ENCODE results near the gene NDUFS2.
"Not testable (repeated sequence)": the region's sequence is repeated elsewhere in the genome, so short reads cannot be mapped to it uniquely, and the experiment has no call there.

NDUFS2 gene

DNA sequence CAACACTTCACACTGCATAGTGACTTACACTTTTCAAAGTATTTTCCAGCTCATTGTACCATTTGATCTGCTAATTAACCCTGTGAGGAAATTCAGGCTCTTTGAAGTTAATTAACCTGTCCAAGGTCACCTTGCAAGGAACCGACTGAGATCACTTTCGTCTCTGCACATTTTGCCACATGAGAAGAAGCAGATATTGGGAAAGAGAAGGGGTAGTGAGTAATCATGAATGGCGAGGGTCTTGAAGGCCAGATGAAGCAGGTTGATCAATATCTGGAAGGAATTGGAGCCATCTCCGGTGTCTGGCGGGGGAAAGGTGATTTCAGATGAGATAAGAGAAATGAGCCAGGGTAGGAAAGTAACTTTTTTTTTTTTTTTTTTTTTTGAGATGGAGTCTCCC lies 17.8 kb downstream of the NDUFS2 start:
- DNase-seq (ENCODE audit: low spot score) = no peak

- DNase-seq (ENCODE audit: low spot score) = no peak
Measured at GRCh38 chr1:161222175-161223019, 20.2 kb downstream of the NDUFS2 start.

DNA sequence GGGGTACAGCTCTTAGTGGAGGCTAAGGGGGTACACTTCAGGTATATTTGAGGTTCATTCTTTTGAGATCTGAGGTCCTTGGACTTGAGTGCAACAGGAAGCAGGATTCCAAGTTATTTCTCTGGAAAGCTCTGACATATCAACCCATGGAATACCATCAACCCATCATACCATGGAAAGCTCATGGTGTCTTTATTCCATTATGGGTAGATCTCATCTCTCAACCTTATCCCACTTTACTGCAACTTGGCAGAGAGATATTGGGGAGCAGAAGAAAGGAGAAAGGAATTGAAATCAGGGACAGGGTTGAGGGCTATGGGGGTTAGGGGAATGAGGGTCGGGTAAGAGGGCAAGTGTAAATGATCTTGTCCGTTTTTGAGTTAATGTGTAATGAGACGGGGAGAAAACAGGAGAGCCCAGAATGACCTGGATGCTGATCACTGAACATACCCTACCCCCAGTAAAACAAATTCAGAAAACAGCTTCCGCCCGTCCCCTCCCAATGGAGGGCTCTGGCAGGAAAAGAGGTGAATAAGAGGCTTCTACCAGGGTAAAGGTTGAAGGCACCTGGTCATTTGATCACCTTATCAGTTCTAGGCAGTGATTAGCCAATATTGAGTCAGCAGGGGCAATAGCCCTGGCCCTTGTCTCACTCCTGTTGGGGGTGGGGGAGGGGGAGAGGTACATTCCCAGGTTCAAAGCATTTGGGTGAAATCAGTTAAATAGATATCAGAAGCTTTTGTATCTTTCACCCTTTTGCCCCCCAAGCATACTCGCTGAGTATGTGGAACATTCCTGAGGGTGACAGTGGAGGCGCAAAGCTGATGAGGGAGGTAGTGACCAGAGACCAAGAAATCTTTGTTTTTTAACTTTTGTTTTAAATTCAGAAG lies 21.9 kb downstream of the NDUFS2 start:
- no peak for DNase-seq (ENCODE audit: low spot score)

DNA sequence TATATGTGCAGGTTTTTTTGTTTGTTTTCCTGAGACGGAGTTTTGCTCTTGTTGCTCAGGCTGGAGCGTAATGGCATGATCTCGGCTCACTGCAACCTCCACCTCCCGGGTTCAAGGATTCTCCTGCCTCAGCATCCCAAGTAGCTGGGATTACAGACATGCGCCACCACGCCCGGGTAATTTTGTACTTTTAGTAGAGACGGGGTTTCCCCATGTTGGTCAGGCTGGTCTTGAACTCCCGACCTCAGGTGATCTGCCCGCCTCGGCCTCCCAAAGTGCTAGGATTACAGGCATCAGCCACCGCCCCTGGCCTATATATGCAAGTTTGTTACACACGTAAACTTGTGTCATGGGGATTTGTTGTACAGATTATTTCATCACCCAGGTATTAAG lies 22.5 kb downstream of the NDUFS2 start:
- DNase-seq (ENCODE audit: low spot score) = not testable (repeated sequence)

GRCh38 chr1:161225178-161225533 lies 23.0 kb downstream of the NDUFS2 start:
- DNase-seq (ENCODE audit: low spot score) = no peak

- DNase-seq (ENCODE audit: low spot score) = peak; percentile 87
Measured at GRCh38 chr1:161225534-161226319, 23.6 kb downstream of the NDUFS2 start, which contains the start of gene TOMM40L. TOMM40L (plus strand) TSS chr1:161226060; CDS start chr1:161226490, 430 bp downstream.

DNA sequence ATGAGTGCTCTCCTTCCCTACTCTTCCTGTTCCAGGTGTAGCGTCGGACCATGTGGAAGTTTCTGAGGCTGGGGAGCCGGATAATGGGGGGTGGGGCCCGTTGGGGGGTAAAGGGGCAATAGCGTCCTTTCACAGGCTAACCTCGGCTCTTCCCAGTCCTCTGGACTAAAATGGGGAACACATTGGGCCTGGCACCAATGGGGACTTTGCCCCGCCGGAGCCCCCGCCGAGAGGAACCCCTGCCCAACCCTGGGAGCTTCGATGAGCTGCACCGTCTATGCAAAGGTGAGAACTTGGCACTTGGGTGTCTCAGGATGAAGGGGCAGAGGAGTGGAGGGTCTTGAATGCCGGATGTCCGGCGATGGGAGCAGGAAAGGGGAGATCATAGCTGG lies 24.1 kb downstream of the NDUFS2 start:
- DNase-seq (ENCODE audit: low spot score) = no peak

GRCh38 chr1:161226759-161227158 lies 24.6 kb downstream of the NDUFS2 start:
- DNase-seq (ENCODE audit: low spot score) = no peak

- peak; percentile 83 for DNase-seq (ENCODE audit: low spot score)
Measured at GRCh38 chr1:161227196-161227871, 25.2 kb downstream of the NDUFS2 start.

DNA sequence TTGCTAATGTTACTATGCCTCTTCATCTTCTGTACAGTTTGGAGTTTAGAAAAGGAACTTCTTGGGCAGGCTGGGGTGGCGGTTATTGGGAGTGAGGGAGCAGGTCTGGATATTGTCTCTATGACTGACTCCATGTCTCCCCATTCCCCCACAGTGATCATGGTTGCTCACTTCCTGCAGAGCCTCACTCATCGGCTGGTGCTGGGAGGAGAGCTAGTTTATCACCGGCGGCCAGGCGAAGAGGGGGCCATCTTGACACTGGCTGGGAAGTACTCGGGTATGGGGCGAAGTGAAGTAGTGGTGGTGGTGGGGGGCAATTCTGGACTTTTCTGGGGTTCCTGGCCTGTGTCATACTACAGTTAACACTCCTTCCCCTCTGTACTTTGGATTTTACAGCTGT lies 25.9 kb downstream of the NDUFS2 start:
- DNase-seq (ENCODE audit: low spot score) = no peak

- DNase-seq (ENCODE audit: low spot score) = no peak
Measured at GRCh38 chr1:161229896-161230295, 27.7 kb downstream of the NDUFS2 start.

DNA sequence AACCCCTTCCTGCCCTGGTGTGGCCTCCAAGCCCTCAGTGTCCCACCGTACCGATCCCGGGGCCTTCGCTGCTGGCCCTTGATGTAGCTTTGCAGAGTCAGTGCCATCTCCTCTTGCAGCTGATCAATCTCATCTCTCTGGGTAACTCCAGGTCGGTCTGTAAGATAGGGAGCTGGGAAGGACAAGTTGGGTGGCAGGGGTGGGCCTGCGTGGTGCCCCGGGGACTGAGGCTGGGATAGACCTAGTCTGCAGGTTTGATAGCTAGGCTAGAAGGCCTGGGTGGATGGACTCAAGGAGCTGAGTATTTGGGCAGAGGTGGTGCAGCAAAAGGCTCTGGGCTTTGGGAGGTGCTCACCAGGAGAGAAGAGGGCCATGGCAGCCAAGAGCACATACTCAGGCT lies 28.6 kb downstream of the NDUFS2 start:
- no peak for DNase-seq (ENCODE audit: low spot score)

DNA sequence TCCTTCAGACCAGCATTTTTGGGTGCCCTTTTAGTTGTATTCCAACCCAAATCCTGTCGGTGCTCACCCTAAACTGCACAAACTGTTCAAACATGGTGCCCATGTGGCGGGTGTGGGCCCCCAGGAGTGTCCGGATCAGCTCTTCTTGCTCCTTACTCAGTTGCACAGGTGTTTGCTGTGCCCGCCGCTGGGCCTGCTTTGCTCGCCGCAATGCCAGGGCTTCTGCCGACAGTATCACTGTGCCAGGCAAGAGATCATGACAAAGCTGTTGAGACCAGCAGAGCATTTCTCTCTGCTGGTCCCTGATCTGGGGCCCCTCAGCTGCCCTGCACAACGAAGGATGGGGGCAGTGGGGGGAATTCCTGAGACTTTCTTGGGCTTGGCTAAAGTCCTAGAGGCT lies 30.9 kb downstream of the NDUFS2 start:
- no peak for DNase-seq (ENCODE audit: low spot score)

DNA sequence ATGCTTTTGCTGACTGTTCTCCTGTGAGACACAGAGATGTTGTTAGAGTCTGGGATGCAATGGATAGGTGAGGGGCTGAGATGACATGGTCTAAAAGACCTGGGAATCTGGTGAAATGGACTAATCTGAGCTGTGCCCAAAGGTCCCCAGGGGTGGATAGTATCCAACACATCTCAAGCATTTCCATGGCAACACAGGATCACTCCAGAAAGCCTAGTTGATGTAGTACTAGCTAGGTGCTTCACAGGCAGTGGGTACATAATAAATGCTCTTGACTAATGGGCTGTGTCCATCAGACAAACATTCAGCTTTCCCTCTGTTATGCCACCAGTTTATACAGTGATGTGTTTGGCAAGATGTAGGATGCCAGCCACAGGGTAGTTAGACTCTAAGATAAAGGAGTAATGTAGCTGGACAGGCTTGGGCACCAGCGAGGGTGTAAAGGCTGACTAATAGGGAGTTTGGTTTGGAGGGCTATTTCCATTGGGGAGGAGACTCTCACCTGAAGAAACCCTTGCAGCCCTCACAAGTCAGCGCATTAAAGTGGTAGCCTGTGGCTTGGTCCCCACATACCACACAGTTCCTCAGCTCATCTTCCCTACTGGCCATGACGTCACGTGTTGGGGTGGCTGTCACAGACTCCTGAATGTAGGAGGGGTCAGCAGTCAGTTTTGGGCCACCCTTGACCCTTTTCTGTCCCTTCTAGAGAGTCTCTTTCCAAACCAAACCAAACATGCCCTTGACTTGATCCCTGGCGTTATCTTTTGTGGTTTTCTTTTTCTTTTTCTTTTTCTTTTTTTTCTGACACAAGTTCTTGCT lies 34.0 kb downstream of the NDUFS2 start:
- DNase-seq (ENCODE audit: low spot score) = no peak

DNA sequence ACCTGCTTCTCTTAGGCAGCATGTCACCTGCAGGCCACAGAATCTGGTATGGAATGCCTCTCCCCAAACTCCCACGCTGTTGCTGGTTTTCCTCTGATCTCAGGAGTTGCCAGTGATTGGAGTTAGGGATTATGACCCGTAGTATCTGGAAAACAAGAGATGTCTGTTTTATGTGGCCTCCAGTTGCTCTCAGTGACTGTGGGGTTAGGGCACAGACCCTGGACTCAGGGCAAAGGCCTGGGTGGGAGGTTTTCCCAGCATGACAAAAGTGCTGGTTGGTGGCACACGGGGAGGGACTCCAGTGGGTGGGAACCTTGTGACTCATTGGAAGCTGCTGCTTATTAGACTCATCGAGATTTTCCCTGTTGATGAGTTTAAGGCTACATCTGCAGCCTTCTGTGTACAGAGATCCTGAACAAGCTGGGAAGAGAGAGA lies 35.9 kb downstream of the NDUFS2 start, which contains the start of gene NR1I3:
Gene NR1I3 (minus strand): TSS at position 165 of the 435 bp plus-strand sequence. CDS start 1,638 bp downstream, outside the sequence.
- DNase-seq (ENCODE audit: low spot score) = no peak

GRCh38 chr1:161241682-161242081 lies 39.5 kb downstream of the NDUFS2 start:
- no peak for DNase-seq (ENCODE audit: low spot score)

DNA sequence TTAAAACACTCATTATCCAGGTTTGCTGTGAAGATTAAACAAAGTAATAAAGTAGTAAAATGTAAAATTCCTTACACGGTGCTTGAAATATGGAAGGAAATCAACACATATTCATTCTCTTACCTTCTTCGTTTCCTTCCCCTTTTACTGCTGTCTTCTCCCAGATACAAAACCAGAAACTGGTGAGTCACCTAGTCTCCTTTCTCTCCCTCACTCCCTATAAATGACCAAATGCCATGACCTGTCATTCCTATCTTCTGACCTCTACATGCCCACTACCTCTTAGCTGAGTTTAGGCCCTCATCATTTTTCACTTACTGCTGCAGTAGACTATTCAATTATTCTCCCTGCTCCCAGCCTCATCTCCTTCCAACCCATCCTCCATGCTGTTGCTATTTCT lies 40.1 kb downstream of the NDUFS2 start:
- DNase-seq (ENCODE audit: low spot score) = no peak

DNA sequence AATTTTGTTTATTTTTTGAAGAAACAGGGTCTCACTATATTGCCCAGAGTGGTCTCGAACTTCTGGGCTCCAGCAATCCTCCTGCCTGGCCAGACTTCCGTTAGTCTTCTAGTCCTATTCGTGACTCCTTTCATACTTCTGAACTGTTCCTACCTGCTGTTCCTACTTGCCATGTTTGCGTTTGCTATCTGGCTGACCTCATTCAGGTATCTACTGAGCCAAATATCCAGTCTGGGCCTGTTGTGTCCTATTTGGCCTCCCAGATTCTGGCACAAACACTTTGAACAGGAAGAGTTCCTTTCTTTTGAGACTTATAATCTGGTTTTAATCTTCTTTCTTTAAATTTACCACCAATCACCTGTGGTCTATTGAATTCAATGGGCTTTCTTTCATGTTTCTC lies 42.7 kb downstream of the NDUFS2 start:
- no peak for DNase-seq (ENCODE audit: low spot score)

DNA sequence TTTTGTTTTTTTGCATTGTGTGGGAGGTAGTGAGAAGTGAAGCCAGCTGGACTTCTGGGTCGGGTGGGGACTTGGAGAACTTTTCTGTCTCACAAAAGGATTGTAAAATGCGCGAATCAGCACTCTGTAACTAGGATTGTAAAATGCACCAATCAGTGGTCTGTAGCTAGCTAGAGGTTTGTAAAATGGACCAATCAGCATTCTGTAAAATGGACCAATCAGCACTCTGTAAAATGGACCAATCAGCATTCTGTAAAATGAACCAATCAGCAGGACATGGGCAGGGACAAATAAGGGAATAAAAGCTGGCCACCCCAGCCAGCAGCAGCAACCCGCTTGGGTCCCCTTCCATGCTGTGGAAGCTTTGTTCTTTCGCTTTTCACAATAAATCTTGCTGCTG lies 47.9 kb downstream of the NDUFS2 start:
- DNase-seq (ENCODE audit: low spot score) = not testable (repeated sequence)

DNA sequence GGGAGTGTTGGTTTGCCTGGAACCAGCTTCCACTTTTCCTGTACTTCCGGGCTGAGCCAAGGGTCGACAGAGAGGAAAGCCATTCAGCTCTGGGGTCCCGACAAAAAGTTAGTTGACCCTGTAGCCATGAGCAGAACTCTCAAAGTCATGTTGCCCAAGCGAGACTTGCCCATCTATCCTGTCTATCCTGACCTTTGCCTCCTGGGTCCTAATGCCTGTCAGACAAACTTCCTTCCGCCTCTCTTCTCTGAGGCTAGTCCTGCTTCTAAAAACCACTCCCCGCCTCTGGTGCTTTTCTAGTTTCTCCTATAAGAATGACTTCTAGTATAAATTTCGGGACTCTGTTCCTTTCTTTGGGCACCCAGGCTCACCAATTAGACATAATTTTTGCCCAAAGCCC lies 48.7 kb downstream of the NDUFS2 start:
- DNase-seq (ENCODE audit: low spot score) = no peak

DNA sequence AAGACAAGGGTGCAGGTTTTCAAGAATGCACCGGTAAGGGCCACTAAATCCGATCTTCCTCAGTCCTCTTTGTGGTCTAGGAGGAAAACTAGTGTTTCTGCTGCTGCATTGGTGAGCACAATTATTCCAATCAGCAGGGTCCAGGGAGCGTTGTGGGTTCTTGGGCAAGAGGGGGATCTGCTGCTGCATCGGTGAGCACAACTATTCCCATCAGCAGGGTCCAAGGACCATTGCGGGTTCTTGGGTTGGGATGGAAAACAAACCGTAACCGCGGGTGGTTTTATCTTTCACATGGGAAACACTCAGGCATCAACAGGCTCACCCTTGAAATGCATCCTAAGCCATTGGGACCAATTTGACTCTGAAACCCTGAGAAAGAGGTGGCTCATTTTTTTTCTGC lies 49.4 kb downstream of the NDUFS2 start:
- DNase-seq (ENCODE audit: low spot score) = no peak
